HepG2 (cell line): Measurements from ENCODE around the gene STX4. TPM values are rescaled to one million over a fixed set of nuclear protein-coding genes. Genes with fewer than 3 reads are reported as not detected.

ENCODE experiments used
- CEBPG ChIP-seq: IDR thresholded peaks from 2 replicates; pipeline ENCODE4 v1.6.1; 2016
- CENPT ChIP-seq: sonication (generic); formaldehyde crosslinking; IDR thresholded peaks from 2 replicates; pipeline ENCODE4 v1.8.0; 2022; ENCODE audit warnings: low read depth, mild to moderate bottlenecking, moderate library complexity, missing genetic modification reagents
- DNMT3B ChIP-seq: conservative IDR thresholded peaks from 2 replicates; pipeline ENCODE4 v1.6.1; 2016; ENCODE audit warnings: missing biosample characterization, control low read depth
- ESRRA ChIP-seq: sonication (generic); formaldehyde crosslinking; IDR thresholded peaks from 2 replicates; pipeline ENCODE4 v1.5.1; 2020; ENCODE audit warnings: mild to moderate bottlenecking, low read depth, missing genetic modification reagents
- FOXJ3 ChIP-seq: sonication (generic); formaldehyde crosslinking; IDR thresholded peaks from 2 replicates; pipeline ENCODE4 v1.4.0; 2020; ENCODE audit warnings: missing genetic modification reagents, mild to moderate bottlenecking, borderline replicate concordance
- KAT7 ChIP-seq: IDR thresholded peaks from 2 replicates; pipeline ENCODE4 v1.6.1; 2018; ENCODE audit warnings: borderline replicate concordance, missing compliant biosample characterization
- KDM5A ChIP-seq: fragments of 200-600 bp; sonication (generic); IDR thresholded peaks from 2 replicates; pipeline ENCODE4 v1.7.0; 2018; ENCODE audit warnings: antibody characterized with exemption, mild to moderate bottlenecking, low read length, borderline replicate concordance
- RNF2 ChIP-seq: fragments of 450-650 bp; conservative IDR thresholded peaks from 2 replicates; pipeline ENCODE4 v1.6.1; 2016; ENCODE audit warnings: low read depth
- SIX1 ChIP-seq: sonication (generic); formaldehyde crosslinking; IDR thresholded peaks from 2 replicates; pipeline ENCODE4 v1.4.0; 2020; ENCODE audit warnings: missing genetic modification reagents, borderline replicate concordance
- SP5 ChIP-seq: IDR thresholded peaks from 2 replicates; pipeline ENCODE4 v1.6.1; 2016; ENCODE audit warnings: low read depth, borderline replicate concordance
- SRSF4 ChIP-seq: fragments of 200-400 bp; formaldehyde crosslinking; IDR thresholded peaks from one replicate; pipeline ENCODE4 v1.6.1; 2018; ENCODE audit warnings: mild to moderate bottlenecking, low read depth, low read length, moderate library complexity; ENCODE audit not compliant: poor library complexity, severe bottlenecking
- ZFP36L1 ChIP-seq: sonication (generic); formaldehyde crosslinking; IDR thresholded peaks from 2 replicates; pipeline ENCODE4 v1.8.0; 2022; ENCODE audit warnings: mild to moderate bottlenecking, missing genetic modification reagents, moderate library complexity
- ZNF256 ChIP-seq: sonication (generic); formaldehyde crosslinking; conservative IDR thresholded peaks from 2 replicates; pipeline ENCODE4 v1.4.0; 2020; ENCODE audit warnings: missing genetic modification reagents
- ZNF329 ChIP-seq: sonication (generic); formaldehyde crosslinking; IDR thresholded peaks from 2 replicates; pipeline ENCODE4 v1.9.0; 2021; ENCODE audit warnings: low read depth, mild to moderate bottlenecking, missing genetic modification reagents
- ZNF724P ChIP-seq: sonication (generic); formaldehyde crosslinking; IDR thresholded peaks from 2 replicates; pipeline ENCODE4 v1.8.0; 2022; ENCODE audit warnings: missing genetic modification reagents, borderline replicate concordance
- ZNF75D ChIP-seq: sonication (generic); formaldehyde crosslinking; IDR thresholded peaks from 2 replicates; pipeline ENCODE4 v1.8.1; 2023; ENCODE audit warnings: missing genetic modification reagents, mild to moderate bottlenecking, borderline replicate concordance
- ZSCAN25 ChIP-seq: sonication (generic); formaldehyde crosslinking; IDR thresholded peaks from 2 replicates; pipeline ENCODE4 v1.8.0; 2022; ENCODE audit warnings: mild to moderate bottlenecking, missing genetic modification reagents
- polyA plus RNA-seq, 8 experiments: library from polyadenylated mRNA; depleted of rRNA in 3 of 8; stranded (reverse) in 7 of 8; unstranded in 1 of 8; fragments of >200 nt; fragmentation: Illumina TruSeq in 4 of 8; extraction: Trizol in 4 of 8; gene quantifications; 2 replicates each; pipeline versions ENCODE4 v1.2.1 to v1.2.3, GENCODE V29; 2011 to 2016; ENCODE audit warnings: low read depth in 4 of 8, missing spikeins in 1 of 8, mixed read lengths in 1 of 8; ENCODE audit not compliant: insufficient read depth in 1 of 8
- total RNA-seq, 5 experiments: library from RNA; depleted of rRNA; stranded (reverse); fragments of >200 nt; fragmentation: Illumina TruSeq; extraction: Trizol; gene quantifications; 2 replicates each; pipeline ENCODE4 v1.2.3, GENCODE V29; 2016; ENCODE audit warnings: low read depth in 1 of 5
- TF ChIP-seq, protein P1 (sequence below): sonication (generic); formaldehyde crosslinking; IDR thresholded peaks from 2 replicates; pipeline ENCODE4 v1.4.0; 2020; ENCODE audit warnings: mild to moderate bottlenecking, missing genetic modification reagents
- TF ChIP-seq, protein P2 (sequence below): sonication (generic); formaldehyde crosslinking; IDR thresholded peaks from 2 replicates; pipeline ENCODE4 v1.4.0; 2020; ENCODE audit warnings: mild to moderate bottlenecking, missing genetic modification reagents
- TF ChIP-seq, protein P3 (sequence below), 2 experiments: sonication (generic) in 1 of 2; formaldehyde crosslinking in 1 of 2; IDR thresholded peaks; 2 replicates each; pipeline versions ENCODE4 v1.4.0 to v1.6.1; 2016 to 2020; ENCODE audit warnings: borderline replicate concordance in 1 of 2, low read depth in 1 of 2, mild to moderate bottlenecking in 1 of 2, missing genetic modification reagents in 1 of 2

Gene STX4
- total and polyA plus RNA-seq, 2 of the 13 experiments (the other 11 are each of a cell fraction or from before 2014, with no cell fraction given), result 29.2 to 34.6 TPM

DNA sequence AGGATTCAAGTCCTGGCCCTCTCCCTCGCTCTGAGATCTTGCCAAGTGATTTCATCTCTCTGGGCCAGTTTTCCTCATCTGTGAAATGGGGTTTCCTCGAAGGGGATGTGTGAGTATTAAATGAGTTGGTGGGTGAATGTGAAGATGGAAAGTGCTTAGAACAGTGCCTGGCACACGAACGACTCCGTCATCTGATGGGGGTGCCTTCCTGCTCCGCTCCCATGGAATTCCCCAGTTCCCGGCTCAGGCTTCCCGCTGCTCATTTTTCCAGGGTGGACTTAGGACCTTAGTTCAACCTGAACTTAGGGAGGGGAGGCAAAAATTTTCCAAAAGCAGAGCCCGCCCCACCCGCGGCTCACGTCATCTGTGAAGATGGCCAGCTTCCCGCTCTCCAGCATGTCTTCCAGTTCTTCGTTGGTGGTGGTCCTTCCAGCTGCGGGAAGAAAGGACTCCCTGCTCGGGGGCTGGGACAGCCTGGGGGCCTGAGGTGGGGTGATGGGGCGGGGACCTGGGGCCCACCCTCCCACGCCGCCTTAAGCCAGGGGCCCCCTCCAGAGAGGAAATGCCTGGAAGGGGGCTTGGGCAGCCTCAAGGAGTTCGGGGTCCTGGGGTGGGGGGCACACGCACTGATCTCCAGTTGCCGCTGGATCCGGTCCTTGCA lies 36.9 kb upstream of the STX4 start (continued):
- TF ChIP-seq KDM5A, result peak; percentile 52; the same call in 1 of the 2 replicates
- TF ChIP-seq, protein P1, sequence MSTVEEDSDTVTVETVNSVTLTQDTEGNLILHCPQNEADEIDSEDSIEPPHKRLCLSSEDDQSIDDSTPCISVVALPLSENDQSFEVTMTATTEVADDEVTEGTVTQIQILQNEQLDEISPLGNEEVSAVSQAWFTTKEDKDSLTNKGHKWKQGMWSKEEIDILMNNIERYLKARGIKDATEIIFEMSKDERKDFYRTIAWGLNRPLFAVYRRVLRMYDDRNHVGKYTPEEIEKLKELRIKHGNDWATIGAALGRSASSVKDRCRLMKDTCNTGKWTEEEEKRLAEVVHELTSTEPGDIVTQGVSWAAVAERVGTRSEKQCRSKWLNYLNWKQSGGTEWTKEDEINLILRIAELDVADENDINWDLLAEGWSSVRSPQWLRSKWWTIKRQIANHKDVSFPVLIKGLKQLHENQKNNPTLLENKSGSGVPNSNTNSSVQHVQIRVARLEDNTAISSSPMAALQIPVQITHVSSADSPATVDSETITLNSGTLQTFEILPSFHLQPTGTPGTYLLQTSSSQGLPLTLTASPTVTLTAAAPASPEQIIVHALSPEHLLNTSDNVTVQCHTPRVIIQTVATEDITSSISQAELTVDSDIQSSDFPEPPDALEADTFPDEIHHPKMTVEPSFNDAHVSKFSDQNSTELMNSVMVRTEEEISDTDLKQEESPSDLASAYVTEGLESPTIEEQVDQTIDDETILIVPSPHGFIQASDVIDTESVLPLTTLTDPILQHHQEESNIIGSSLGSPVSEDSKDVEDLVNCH, result no peak
- TF ChIP-seq FOXJ3 (CRISPR knock-in tag), result no peak
- TF ChIP-seq, protein P2, sequence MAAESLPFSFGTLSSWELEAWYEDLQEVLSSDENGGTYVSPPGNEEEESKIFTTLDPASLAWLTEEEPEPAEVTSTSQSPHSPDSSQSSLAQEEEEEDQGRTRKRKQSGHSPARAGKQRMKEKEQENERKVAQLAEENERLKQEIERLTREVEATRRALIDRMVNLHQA (CRISPR knock-in tag), result no peak
- peak; percentile 39; the same call in 1 of the 2 replicates for TF ChIP-seq SP5 (CRISPR knock-in tag)
- no peak for TF ChIP-seq CEBPG
- TF ChIP-seq DNMT3B (CRISPR knock-in tag), result 0 out of 2 replicates have a peak, but pooled peaks have one; percentile 60
- peak; percentile 80 for TF ChIP-seq ESRRA (CRISPR knock-in tag)
- TF ChIP-seq ZSCAN25, result no peak
- TF ChIP-seq ZNF329 (CRISPR knock-in tag), result no peak
- no peak for TF ChIP-seq ZNF75D (CRISPR knock-in tag)
- no peak for TF ChIP-seq ZNF256 (CRISPR knock-in tag)
- no peak for TF ChIP-seq RNF2
- TF ChIP-seq SIX1 (CRISPR knock-in tag), result no peak; the same call in 1 of the 2 replicates
- no peak for TF ChIP-seq KAT7 (CRISPR knock-in tag)
- 0 out of 2 replicates have a peak, but pooled peaks have one; percentile 26 for TF ChIP-seq ZNF724P (CRISPR knock-in tag)
- TF ChIP-seq CENPT (CRISPR knock-in tag), result no peak
- no peak for TF ChIP-seq ZFP36L1 (CRISPR knock-in tag)
- TF ChIP-seq, protein P3, sequence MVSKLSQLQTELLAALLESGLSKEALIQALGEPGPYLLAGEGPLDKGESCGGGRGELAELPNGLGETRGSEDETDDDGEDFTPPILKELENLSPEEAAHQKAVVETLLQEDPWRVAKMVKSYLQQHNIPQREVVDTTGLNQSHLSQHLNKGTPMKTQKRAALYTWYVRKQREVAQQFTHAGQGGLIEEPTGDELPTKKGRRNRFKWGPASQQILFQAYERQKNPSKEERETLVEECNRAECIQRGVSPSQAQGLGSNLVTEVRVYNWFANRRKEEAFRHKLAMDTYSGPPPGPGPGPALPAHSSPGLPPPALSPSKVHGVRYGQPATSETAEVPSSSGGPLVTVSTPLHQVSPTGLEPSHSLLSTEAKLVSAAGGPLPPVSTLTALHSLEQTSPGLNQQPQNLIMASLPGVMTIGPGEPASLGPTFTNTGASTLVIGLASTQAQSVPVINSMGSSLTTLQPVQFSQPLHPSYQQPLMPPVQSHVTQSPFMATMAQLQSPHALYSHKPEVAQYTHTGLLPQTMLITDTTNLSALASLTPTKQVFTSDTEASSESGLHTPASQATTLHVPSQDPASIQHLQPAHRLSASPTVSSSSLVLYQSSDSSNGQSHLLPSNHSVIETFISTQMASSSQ (IDR thresholded peaks at IDR 0.05; ENCODE audit: low read depth), result 0 out of 2 replicates have a peak, but pooled peaks have one; percentile 10
- TF ChIP-seq, protein P3 (CRISPR knock-in tag; IDR thresholded peaks at IDR 0.05; ENCODE audit: borderline replicate concordance), result no peak; the same call in 1 of the 2 replicates
- TF ChIP-seq SRSF4, result no peak
